Liver (tissue), 9 donors: ENCODE data around the gene PELO. TPM values are rescaled to one million over a fixed set of nuclear protein-coding genes. Genes with fewer than 3 reads are reported as not detected.
"Not testable (repeated sequence)": the region's sequence is repeated elsewhere in the genome, so short reads cannot be mapped to it uniquely, and the experiment has no call there.

Experiments used
- DNase-seq: peaks from one replicate; pipeline ENCODE4 v3.0.0-alpha.2; 2017; ENCODE audit warnings: low spot score
- H3K27ac ChIP-seq, 2 donors: one replicate each; pipeline ENCODE4 v1.7.0; 2013; ENCODE audit warnings: inconsistent platforms in 2 of 2, low read length in 2 of 2, control low read depth in 1 of 2, low read depth in 1 of 2, mild to moderate bottlenecking in 1 of 2
- H3K27me3 ChIP-seq, 4 donors: one replicate each; pipeline versions ENCODE4 v1.6.1 to v1.7.0; 2013; ENCODE audit warnings: low read length in 3 of 4, inconsistent platforms in 1 of 4, mild to moderate bottlenecking in 1 of 4, moderate library complexity in 1 of 4; ENCODE audit not compliant: control insufficient read depth in 4 of 4, insufficient read depth in 4 of 4
- H3K36me3 ChIP-seq, 4 donors: one replicate each; pipeline versions ENCODE4 v1.6.1 to v1.7.0; 2013; ENCODE audit warnings: low read length in 3 of 4, mild to moderate bottlenecking in 3 of 4, low read depth in 1 of 4, moderate library complexity in 1 of 4; ENCODE audit not compliant: control insufficient read depth in 4 of 4, insufficient read depth in 3 of 4
- H3K4me1 ChIP-seq, 4 donors: one replicate each; pipeline versions ENCODE4 v1.6.1 to v1.7.0; 2013; ENCODE audit warnings: low read length in 3 of 4, mild to moderate bottlenecking in 3 of 4, moderate library complexity in 1 of 4; ENCODE audit not compliant: control insufficient read depth in 4 of 4, insufficient read depth in 4 of 4
- H3K4me3 ChIP-seq, 3 donors: one replicate each; pipeline versions ENCODE4 v1.6.1 to v1.7.0; 2013; ENCODE audit warnings: low read length in 3 of 3, control low read depth in 1 of 3, low read depth in 1 of 3, mild to moderate bottlenecking in 1 of 3
- H3K9ac ChIP-seq, 2 donors: one replicate each; pipeline ENCODE4 v1.7.0; 2013; ENCODE audit warnings: low read length in 2 of 2, mild to moderate bottlenecking in 2 of 2, moderate library complexity in 2 of 2, control low read depth in 1 of 2, low read depth in 1 of 2
- H3K9me3 ChIP-seq, 4 donors: one replicate each; pipeline versions ENCODE4 v1.6.1 to v1.7.0; 2013; ENCODE audit warnings: low read length in 3 of 4; ENCODE audit not compliant: control insufficient read depth in 4 of 4
- EGR1 ChIP-seq, 2 donors: IDR thresholded peaks; 2 replicates each; pipeline ENCODE4 v1.6.1; 2016 to 2018; ENCODE audit warnings: antibody characterized with exemption in 2 of 2, low read depth in 2 of 2
- FOXA1 ChIP-seq: IDR thresholded peaks from 2 replicates; pipeline ENCODE4 v1.6.1; 2016; ENCODE audit warnings: antibody characterized with exemption
- FOXA2 ChIP-seq: IDR thresholded peaks from 2 replicates; pipeline ENCODE4 v1.6.1; 2016; ENCODE audit warnings: antibody characterized with exemption
- GABPA ChIP-seq, 2 donors: IDR thresholded peaks in 1 of 2; conservative IDR thresholded peaks in 1 of 2; 2 replicates each; pipeline ENCODE4 v1.6.1; 2016; ENCODE audit warnings: antibody characterized with exemption in 2 of 2, mild to moderate bottlenecking in 1 of 2, moderate library complexity in 1 of 2
- HNF4A ChIP-seq, 2 donors: conservative IDR thresholded peaks; 2 replicates each; pipeline ENCODE4 v1.6.1; 2016; ENCODE audit warnings: antibody characterized with exemption in 2 of 2, mild to moderate bottlenecking in 2 of 2
- JUND ChIP-seq, 2 donors: IDR thresholded peaks; 2 replicates each; pipeline ENCODE4 v1.6.1; 2016; ENCODE audit warnings: antibody characterized with exemption in 2 of 2
- NR2F2 ChIP-seq: IDR thresholded peaks from 2 replicates; pipeline ENCODE4 v1.6.1; 2016; ENCODE audit warnings: antibody characterized with exemption
- RAD21 ChIP-seq, 2 donors: IDR thresholded peaks; 2 replicates each; pipeline ENCODE4 v1.6.1; 2016; ENCODE audit warnings: antibody characterized with exemption in 2 of 2, mild to moderate bottlenecking in 2 of 2
- RXRA ChIP-seq, 2 donors: IDR thresholded peaks; 2 replicates each; pipeline ENCODE4 v1.6.1; 2017 to 2018; ENCODE audit warnings: antibody characterized with exemption in 2 of 2, mild to moderate bottlenecking in 1 of 2
- SP1 ChIP-seq: IDR thresholded peaks from 2 replicates; pipeline ENCODE4 v1.6.1; 2018; ENCODE audit warnings: antibody characterized with exemption, mild to moderate bottlenecking
- TAF1 ChIP-seq: conservative IDR thresholded peaks from 2 replicates; pipeline ENCODE4 v1.6.1; 2016; ENCODE audit warnings: antibody characterized with exemption, mild to moderate bottlenecking
- YY1 ChIP-seq: IDR thresholded peaks from 2 replicates; pipeline ENCODE4 v1.6.1; 2016; ENCODE audit warnings: antibody characterized with exemption, mild to moderate bottlenecking
- WGBS: extraction: QIAGEN DNeasy Blood & Tissue Kit; methylation state at CpG from one replicate; pipeline ENCODE4 v1.1.7; 2013; 5-methylcytosine and 5-hydroxymethylcytosine counted together
- polyA plus RNA-seq, 2 donors: library from polyadenylated mRNA; stranded (reverse) in 1 of 2; unstranded in 1 of 2; fragments of 200-250 nt in 1 of 2; fragments of >200 nt in 1 of 2; fragmentation: Nextera tagmentation in 1 of 2; extraction: Ambion mirVana in 1 of 2; gene quantifications; one replicate each; pipeline versions ENCODE4 v1.2.1 to v1.2.3, GENCODE V29; 2013 to 2015
- total RNA-seq, 2 donors: library from RNA; depleted of rRNA; stranded (reverse); fragments of >200 nt; gene quantifications; one replicate each; pipeline ENCODE4 v1.2.3, GENCODE V29; 2014
- TF ChIP-seq, protein P1 (sequence below): IDR thresholded peaks from 2 replicates; pipeline ENCODE4 v1.6.1; 2016; ENCODE audit warnings: antibody characterized with exemption, mild to moderate bottlenecking
- TF ChIP-seq, protein P2 (sequence below): IDR thresholded peaks from 2 replicates; pipeline ENCODE4 v1.6.1; 2016; ENCODE audit warnings: antibody characterized with exemption
- TF ChIP-seq, protein P3 (sequence below): fragments of 150-350 bp; IDR thresholded peaks from 2 replicates; pipeline ENCODE4 v1.5.1; 2017; ENCODE audit warnings: improper control_type of control experiment, low read depth, low read length; ENCODE audit not compliant: missing input control
- TF ChIP-seq, protein P4 (sequence below): IDR thresholded peaks from 2 replicates; pipeline ENCODE4 v1.6.1; 2016; ENCODE audit warnings: antibody characterized with exemption
- TF ChIP-seq, protein P5 (sequence below): IDR thresholded peaks from 2 replicates; pipeline ENCODE4 v1.6.1; 2016; ENCODE audit warnings: antibody characterized with exemption
- donor health status: healthy.
- donor health status: healthy.
- donor health status: healthy.
- donor health status: healthy.
- donor health status: healthy.

Gene PELO
- total and polyA plus RNA-seq, 4 donors, result 10.1 to 24.6 (median 16.5) TPM

DNA sequence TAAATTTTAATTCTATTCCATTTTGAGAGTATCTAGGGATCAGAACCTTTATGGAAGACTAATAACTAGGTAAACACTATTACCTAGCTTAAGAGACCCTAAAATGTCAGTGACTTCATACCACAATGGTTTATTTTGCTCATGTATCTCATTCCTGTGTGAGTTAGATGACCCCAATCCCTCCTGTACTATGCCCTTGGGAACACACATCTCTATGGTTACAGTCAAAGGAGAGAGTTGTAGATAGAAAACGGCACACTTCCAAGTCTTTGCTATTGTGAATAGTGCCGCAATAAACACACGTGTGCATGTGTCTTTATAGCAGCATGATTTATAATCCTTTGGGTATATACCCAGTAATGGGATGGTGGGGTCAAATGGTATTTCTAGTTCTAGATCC is 31.1 kb downstream of the PELO start:
- H3K36me3 ChIP-seq, H3K9me3 ChIP-seq, H3K4me3 ChIP-seq, DNase-seq, H3K27ac ChIP-seq, H3K9ac ChIP-seq, H3K27me3 ChIP-seq: not testable (repeated sequence)
- 45% methylated on average over 3 of the region's 3 CpGs for WGBS
- H3K4me1 ChIP-seq, result peaks cover 2 to 38% (median 13%) of the 10 kb centered on the region in 4 donors
- peak; percentile 62 to 64 for TF ChIP-seq HNF4A (conservative IDR thresholded peaks at IDR 0.05)
- peak; percentile 21 to 29 for TF ChIP-seq RXRA (IDR thresholded peaks at IDR 0.05)
- peak; percentile 21 for TF ChIP-seq SP1

DNA sequence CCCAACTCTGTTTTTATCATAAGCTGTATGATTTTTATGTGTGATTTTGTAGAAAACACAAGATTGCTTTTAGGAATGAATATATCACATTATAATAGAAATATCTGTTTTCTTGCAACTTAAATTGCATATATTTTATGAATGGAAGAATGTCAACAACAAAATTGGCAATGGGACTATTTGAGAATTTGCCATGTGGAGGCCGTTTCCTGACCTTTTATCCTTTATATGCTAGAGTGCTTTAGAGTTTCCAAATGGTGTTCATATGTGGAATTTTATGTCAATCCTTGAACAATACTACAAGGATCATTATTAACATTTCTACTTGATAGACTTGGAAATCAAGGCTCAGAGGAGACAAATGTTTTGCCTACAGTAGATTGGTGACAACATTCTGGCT is 34.2 kb downstream of the PELO start:
- no peak overlapping the region for H3K4me3 ChIP-seq
- peaks cover 0 to 45% (median 20%) of the 10 kb centered on the region in 4 donors for H3K4me1 ChIP-seq
- H3K9ac ChIP-seq, result no peak overlapping the region
- no peaks in the 10 kb centered on the region for H3K9me3 ChIP-seq
- peak overlapping the region; percentile 2 to 67 for H3K27ac ChIP-seq
- TF ChIP-seq, protein P1, sequence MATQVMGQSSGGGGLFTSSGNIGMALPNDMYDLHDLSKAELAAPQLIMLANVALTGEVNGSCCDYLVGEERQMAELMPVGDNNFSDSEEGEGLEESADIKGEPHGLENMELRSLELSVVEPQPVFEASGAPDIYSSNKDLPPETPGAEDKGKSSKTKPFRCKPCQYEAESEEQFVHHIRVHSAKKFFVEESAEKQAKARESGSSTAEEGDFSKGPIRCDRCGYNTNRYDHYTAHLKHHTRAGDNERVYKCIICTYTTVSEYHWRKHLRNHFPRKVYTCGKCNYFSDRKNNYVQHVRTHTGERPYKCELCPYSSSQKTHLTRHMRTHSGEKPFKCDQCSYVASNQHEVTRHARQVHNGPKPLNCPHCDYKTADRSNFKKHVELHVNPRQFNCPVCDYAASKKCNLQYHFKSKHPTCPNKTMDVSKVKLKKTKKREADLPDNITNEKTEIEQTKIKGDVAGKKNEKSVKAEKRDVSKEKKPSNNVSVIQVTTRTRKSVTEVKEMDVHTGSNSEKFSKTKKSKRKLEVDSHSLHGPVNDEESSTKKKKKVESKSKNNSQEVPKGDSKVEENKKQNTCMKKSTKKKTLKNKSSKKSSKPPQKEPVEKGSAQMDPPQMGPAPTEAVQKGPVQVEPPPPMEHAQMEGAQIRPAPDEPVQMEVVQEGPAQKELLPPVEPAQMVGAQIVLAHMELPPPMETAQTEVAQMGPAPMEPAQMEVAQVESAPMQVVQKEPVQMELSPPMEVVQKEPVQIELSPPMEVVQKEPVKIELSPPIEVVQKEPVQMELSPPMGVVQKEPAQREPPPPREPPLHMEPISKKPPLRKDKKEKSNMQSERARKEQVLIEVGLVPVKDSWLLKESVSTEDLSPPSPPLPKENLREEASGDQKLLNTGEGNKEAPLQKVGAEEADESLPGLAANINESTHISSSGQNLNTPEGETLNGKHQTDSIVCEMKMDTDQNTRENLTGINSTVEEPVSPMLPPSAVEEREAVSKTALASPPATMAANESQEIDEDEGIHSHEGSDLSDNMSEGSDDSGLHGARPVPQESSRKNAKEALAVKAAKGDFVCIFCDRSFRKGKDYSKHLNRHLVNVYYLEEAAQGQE, result no peak
- DNase-seq, result no peak
- WGBS, result 24% methylated on average over 1 of the region's 1 CpG
- H3K27me3 ChIP-seq, result no peaks in the 10 kb centered on the region
- H3K36me3 ChIP-seq, result no peaks in the 10 kb centered on the region

DNA sequence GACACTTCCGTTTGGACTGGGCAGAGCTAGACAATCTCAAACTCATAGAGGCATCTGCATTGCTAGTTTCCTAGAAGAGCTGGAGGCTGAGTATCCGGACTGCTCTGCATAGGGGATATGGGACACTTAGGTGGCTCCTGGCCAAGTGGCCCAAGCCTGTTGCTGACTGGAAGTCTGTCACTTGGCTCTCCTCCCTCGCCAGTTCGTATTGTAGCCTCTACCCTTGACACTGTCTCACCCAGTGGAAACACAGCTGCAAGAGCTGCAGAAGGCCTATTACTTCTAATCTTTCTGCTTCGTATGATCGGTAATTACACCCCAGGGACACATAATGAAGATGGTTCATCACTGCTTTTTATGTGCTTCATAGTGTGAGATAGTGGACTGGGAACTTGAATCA is 34.7 kb downstream of the PELO start:
- H3K27me3 ChIP-seq, result no peaks in the 10 kb centered on the region
- no peaks in the 10 kb centered on the region for H3K36me3 ChIP-seq
- no peak overlapping the region for H3K4me3 ChIP-seq
- no peaks in the 10 kb centered on the region for H3K9me3 ChIP-seq
- no peak for DNase-seq
- H3K4me1 ChIP-seq, result peaks cover 0 to 41% (median 20%) of the 10 kb centered on the region in 4 donors
- H3K9ac ChIP-seq, result no peak overlapping the region
- peak overlapping the region; percentile 2 to 67 for H3K27ac ChIP-seq
- WGBS, result 37% methylated on average over 6 of the region's 6 CpGs
- TF ChIP-seq EGR1 (IDR thresholded peaks at IDR 0.05; ENCODE audit: low read depth in 2 of 2), result peak in 1 of 2 donors; percentile 29
- TF ChIP-seq, protein P1, result no peak
- peak in 1 of 2 donors; percentile 50 for TF ChIP-seq RAD21 (IDR thresholded peaks at IDR 0.05)
- TF ChIP-seq FOXA1, result no peak
- TF ChIP-seq, protein P2, sequence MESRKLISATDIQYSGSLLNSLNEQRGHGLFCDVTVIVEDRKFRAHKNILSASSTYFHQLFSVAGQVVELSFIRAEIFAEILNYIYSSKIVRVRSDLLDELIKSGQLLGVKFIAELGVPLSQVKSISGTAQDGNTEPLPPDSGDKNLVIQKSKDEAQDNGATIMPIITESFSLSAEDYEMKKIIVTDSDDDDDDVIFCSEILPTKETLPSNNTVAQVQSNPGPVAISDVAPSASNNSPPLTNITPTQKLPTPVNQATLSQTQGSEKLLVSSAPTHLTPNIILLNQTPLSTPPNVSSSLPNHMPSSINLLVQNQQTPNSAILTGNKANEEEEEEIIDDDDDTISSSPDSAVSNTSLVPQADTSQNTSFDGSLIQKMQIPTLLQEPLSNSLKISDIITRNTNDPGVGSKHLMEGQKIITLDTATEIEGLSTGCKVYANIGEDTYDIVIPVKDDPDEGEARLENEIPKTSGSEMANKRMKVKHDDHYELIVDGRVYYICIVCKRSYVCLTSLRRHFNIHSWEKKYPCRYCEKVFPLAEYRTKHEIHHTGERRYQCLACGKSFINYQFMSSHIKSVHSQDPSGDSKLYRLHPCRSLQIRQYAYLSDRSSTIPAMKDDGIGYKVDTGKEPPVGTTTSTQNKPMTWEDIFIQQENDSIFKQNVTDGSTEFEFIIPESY, result peak; percentile 32
- TF ChIP-seq GABPA (IDR thresholded peaks at IDR 0.05 in 1 of 2, conservative IDR thresholded peaks at IDR 0.05 in 1 of 2), result no peak
- TF ChIP-seq TAF1, result no peak
- peak; percentile 46 for TF ChIP-seq SP1
- TF ChIP-seq FOXA2, result no peak
- peak; percentile 20 to 56 for TF ChIP-seq RXRA (IDR thresholded peaks at IDR 0.05)
- TF ChIP-seq NR2F2, result peak; percentile 64
- TF ChIP-seq, protein P3, sequence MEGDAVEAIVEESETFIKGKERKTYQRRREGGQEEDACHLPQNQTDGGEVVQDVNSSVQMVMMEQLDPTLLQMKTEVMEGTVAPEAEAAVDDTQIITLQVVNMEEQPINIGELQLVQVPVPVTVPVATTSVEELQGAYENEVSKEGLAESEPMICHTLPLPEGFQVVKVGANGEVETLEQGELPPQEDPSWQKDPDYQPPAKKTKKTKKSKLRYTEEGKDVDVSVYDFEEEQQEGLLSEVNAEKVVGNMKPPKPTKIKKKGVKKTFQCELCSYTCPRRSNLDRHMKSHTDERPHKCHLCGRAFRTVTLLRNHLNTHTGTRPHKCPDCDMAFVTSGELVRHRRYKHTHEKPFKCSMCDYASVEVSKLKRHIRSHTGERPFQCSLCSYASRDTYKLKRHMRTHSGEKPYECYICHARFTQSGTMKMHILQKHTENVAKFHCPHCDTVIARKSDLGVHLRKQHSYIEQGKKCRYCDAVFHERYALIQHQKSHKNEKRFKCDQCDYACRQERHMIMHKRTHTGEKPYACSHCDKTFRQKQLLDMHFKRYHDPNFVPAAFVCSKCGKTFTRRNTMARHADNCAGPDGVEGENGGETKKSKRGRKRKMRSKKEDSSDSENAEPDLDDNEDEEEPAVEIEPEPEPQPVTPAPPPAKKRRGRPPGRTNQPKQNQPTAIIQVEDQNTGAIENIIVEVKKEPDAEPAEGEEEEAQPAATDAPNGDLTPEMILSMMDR, result no peak
- no peak for TF ChIP-seq YY1
- no peak for TF ChIP-seq JUND (IDR thresholded peaks at IDR 0.05)
- TF ChIP-seq HNF4A (conservative IDR thresholded peaks at IDR 0.05), result peak in 1 of 2 donors; percentile 45
- TF ChIP-seq, protein P4, sequence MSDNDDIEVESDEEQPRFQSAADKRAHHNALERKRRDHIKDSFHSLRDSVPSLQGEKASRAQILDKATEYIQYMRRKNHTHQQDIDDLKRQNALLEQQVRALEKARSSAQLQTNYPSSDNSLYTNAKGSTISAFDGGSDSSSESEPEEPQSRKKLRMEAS, result peak; percentile 42
- TF ChIP-seq, protein P5, sequence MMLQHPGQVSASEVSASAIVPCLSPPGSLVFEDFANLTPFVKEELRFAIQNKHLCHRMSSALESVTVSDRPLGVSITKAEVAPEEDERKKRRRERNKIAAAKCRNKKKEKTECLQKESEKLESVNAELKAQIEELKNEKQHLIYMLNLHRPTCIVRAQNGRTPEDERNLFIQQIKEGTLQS, result peak; percentile 22
